Central memory CD8-positive, alpha-beta T cell (primary cell): ENCODE data around the gene TREH.

Experiments
- ATAC-seq: fragments of 150-1000 bp; cut with Tn5 transposase; replicated peaks from 2 replicates; pipeline ENCODE4 v1.10.0; 2022; ENCODE audit warnings: mild to moderate bottlenecking, moderate FRiP score, moderate number of reproducible peaks; ENCODE audit not compliant: poor library complexity, severe bottlenecking; ENCODE audit errors: extremely low read depth
- DNase-seq, 2 donors: peaks; one replicate each; pipeline ENCODE4 v3.0.0; 2021; ENCODE audit warnings: low spot score in 2 of 2
- H3K27ac Mint-ChIP-seq: one replicate; pipeline ENCODE4 v1.8.0; 2022; ENCODE audit warnings: low read depth, mild to moderate bottlenecking, moderate library complexity, mixed read lengths
- H3K27me3 Mint-ChIP-seq: one replicate; pipeline ENCODE4 v1.8.0; 2022; ENCODE audit warnings: mixed read lengths
- H3K36me3 Mint-ChIP-seq: one replicate; pipeline ENCODE4 v1.8.0; 2022; ENCODE audit warnings: mild to moderate bottlenecking, moderate library complexity, mixed read lengths; ENCODE audit not compliant: insufficient read depth
- H3K4me1 Mint-ChIP-seq: one replicate; pipeline ENCODE4 v1.8.0; 2022; ENCODE audit warnings: mixed read lengths
- H3K4me3 Mint-ChIP-seq: one replicate; pipeline ENCODE4 v1.8.0; 2022; ENCODE audit warnings: mild to moderate bottlenecking, moderate library complexity, mixed read lengths
- H3K9me3 Mint-ChIP-seq: one replicate; pipeline ENCODE4 v1.8.0; 2022; ENCODE audit warnings: mixed read lengths

Gene TREH

GRCh38 chr11:118635642-118636041 is 43.8 kb downstream of the TREH start:
- Mint-ChIP-seq H3K27me3 (peaks cover 9% of the 10 kb centered on the region), H3K9me3 (no peaks in the 10 kb centered on the region), H3K36me3 (no peaks in the 10 kb centered on the region), H3K4me3 (no peak overlapping the region), H3K4me1 (no peaks in the 10 kb centered on the region), H3K27ac (no peak overlapping the region)
- no peak for ATAC-seq
- no peak for DNase-seq

- no peaks in the 10 kb centered on the region for H3K9me3 Mint-ChIP-seq
- DNase-seq (no peak), ATAC-seq (no peak)
- no peak overlapping the region for H3K4me3 Mint-ChIP-seq
- peaks cover 9% of the 10 kb centered on the region for H3K27me3 Mint-ChIP-seq
- H3K4me1 Mint-ChIP-seq = no peaks in the 10 kb centered on the region
- no peak overlapping the region for H3K27ac Mint-ChIP-seq
- H3K36me3 Mint-ChIP-seq = no peaks in the 10 kb centered on the region
These were observed 44.2 kb downstream of the TREH start for GRCh38 chr11:118635237-118635591.

GRCh38 chr11:118634431-118635236 is 44.8 kb downstream of the TREH start:
- Mint-ChIP-seq H3K4me1 (no peaks in the 10 kb centered on the region), H3K27me3 (peaks cover 9% of the 10 kb centered on the region), H3K9me3 (no peaks in the 10 kb centered on the region), H3K4me3 (peak overlapping the region; percentile 31), H3K36me3 (peaks cover 1% of the 10 kb centered on the region), H3K27ac (no peak overlapping the region)
- ATAC-seq = no peak
- DNase-seq = no peak

GRCh38 chr11:118633979-118634378 is 45.5 kb downstream of the TREH start:
- DNase-seq = no peak

GRCh38 chr11:118633319-118633690 is 46.1 kb downstream of the TREH start:
- peaks cover 3% of the 10 kb centered on the region for H3K36me3 Mint-ChIP-seq

More at GRCh38 chr11:118633979-118634378, 45.5 kb downstream of the TREH start:
- Mint-ChIP-seq H3K27me3 (peaks cover 9% of the 10 kb centered on the region), H3K4me1 (no peaks in the 10 kb centered on the region), H3K27ac (no peak overlapping the region), H3K36me3 (peaks cover 3% of the 10 kb centered on the region), H3K9me3 (no peaks in the 10 kb centered on the region), H3K4me3 (no peak overlapping the region)
- no peak for ATAC-seq

GRCh38 chr11:118632577-118633318 is 46.7 kb downstream of the TREH start:
- Mint-ChIP-seq H3K4me1 (no peaks in the 10 kb centered on the region), H3K36me3 (peaks cover 3% of the 10 kb centered on the region)
- no peak for ATAC-seq

More at GRCh38 chr11:118633319-118633690, 46.1 kb downstream of the TREH start:
- Mint-ChIP-seq H3K4me3 (no peak overlapping the region), H3K27me3 (peaks cover 9% of the 10 kb centered on the region), H3K4me1 (no peaks in the 10 kb centered on the region), H3K27ac (no peak overlapping the region), H3K9me3 (no peaks in the 10 kb centered on the region)
- no peak for DNase-seq
- ATAC-seq = no peak

GRCh38 chr11:118631142-118631909 is 48.1 kb downstream of the TREH start:
- DNase-seq (no peak), ATAC-seq (no peak)
- H3K27ac Mint-ChIP-seq = no peak overlapping the region
- H3K36me3 Mint-ChIP-seq = peaks cover 3% of the 10 kb centered on the region
- H3K9me3 Mint-ChIP-seq = no peaks in the 10 kb centered on the region
- no peak overlapping the region for H3K4me3 Mint-ChIP-seq
- H3K27me3 Mint-ChIP-seq = peaks cover 9% of the 10 kb centered on the region
- no peaks in the 10 kb centered on the region for H3K4me1 Mint-ChIP-seq

More at GRCh38 chr11:118632577-118633318, 46.7 kb downstream of the TREH start:
- no peak for DNase-seq
- Mint-ChIP-seq H3K27ac (no peak overlapping the region), H3K27me3 (peaks cover 9% of the 10 kb centered on the region), H3K9me3 (no peaks in the 10 kb centered on the region), H3K4me3 (no peak overlapping the region)

GRCh38 chr11:118629761-118630661 is 49.4 kb downstream of the TREH start:
- Mint-ChIP-seq H3K27ac (no peak overlapping the region), H3K9me3 (no peaks in the 10 kb centered on the region), H3K27me3 (peaks cover 9% of the 10 kb centered on the region), H3K4me1 (no peaks in the 10 kb centered on the region), H3K4me3 (no peak overlapping the region), H3K36me3 (peaks cover 3% of the 10 kb centered on the region)
- ATAC-seq (no peak), DNase-seq (no peak)

GRCh38 chr11:118628861-118629549 is 50.4 kb downstream of the TREH start:
- Mint-ChIP-seq H3K36me3 (peaks cover 3% of the 10 kb centered on the region), H3K4me3 (no peak overlapping the region), H3K27ac (no peak overlapping the region), H3K4me1 (no peaks in the 10 kb centered on the region), H3K9me3 (no peaks in the 10 kb centered on the region), H3K27me3 (peaks cover 9% of the 10 kb centered on the region)
- ATAC-seq (no peak), DNase-seq (no peak)

- Mint-ChIP-seq H3K4me3 (no peak overlapping the region), H3K27ac (no peak overlapping the region), H3K4me1 (no peaks in the 10 kb centered on the region), H3K27me3 (peaks cover 9% of the 10 kb centered on the region), H3K36me3 (peaks cover 3% of the 10 kb centered on the region), H3K9me3 (no peaks in the 10 kb centered on the region)
- ATAC-seq (no peak), DNase-seq (no peak)
These were observed 51.0 kb downstream of the TREH start for GRCh38 chr11:118628432-118628831.

- DNase-seq (no peak), ATAC-seq (no peak)
- H3K9me3 Mint-ChIP-seq = no peaks in the 10 kb centered on the region
- H3K36me3 Mint-ChIP-seq = peaks cover 3% of the 10 kb centered on the region
- no peaks in the 10 kb centered on the region for H3K4me1 Mint-ChIP-seq
- H3K27me3 Mint-ChIP-seq = peaks cover 7% of the 10 kb centered on the region
- no peak overlapping the region for H3K4me3 Mint-ChIP-seq
- no peak overlapping the region for H3K27ac Mint-ChIP-seq
These were observed 51.4 kb downstream of the TREH start for GRCh38 chr11:118628031-118628430.
